ENCODE measurements around the gene ADAM10. TPM values are rescaled to one million over a fixed set of nuclear protein-coding genes. Genes with fewer than 3 reads are reported as not detected.

ADAM10 gene
- total RNA-seq, 2 donors from 2014 or later = 191 to 211 TPM

- no peaks in the 10 kb centered on the region for H3K36me3 ChIP-seq (ENCODE audit: control insufficient read depth, insufficient read depth, low read length)
- Mint-ChIP-seq H3K36me3 (ENCODE audit: low read depth) (no peaks in the 10 kb centered on the region), H3K4me1 (peaks cover 33% of the 10 kb centered on the region), H3K27ac (peak overlapping the region; percentile 99), H3K9me3 (no peaks in the 10 kb centered on the region), H3K4me3 (peak overlapping the region; percentile 99), H3K27me3 (ENCODE audit: insufficient read depth) (no peaks in the 10 kb centered on the region)
- peak overlapping the region; percentile 68 for H3K9ac ChIP-seq (ENCODE audit: extremely low read depth, low read length, poor library complexity, severe bottlenecking)
- peaks cover 4% of the 10 kb centered on the region for H3K4me1 ChIP-seq (ENCODE audit: control insufficient read depth, insufficient read depth, low read length)
- DNase-seq = no peak
- WGBS, 2 experiments (ENCODE audit: insufficient coverage in 1 of 2, insufficient read length in 1 of 2) = 11 to 12% methylated on average over 7 to 13 of the region's 14 CpGs
- no peak for TF ChIP-seq CTCF (conservative IDR thresholded peaks at IDR 0.05)
- H3K27ac ChIP-seq (ENCODE audit: low read depth, low read length) = peak overlapping the region; percentile 97
- H3K27me3 ChIP-seq (ENCODE audit: control insufficient read depth, insufficient read depth, low read length, poor library complexity, severe bottlenecking) = no peaks in the 10 kb centered on the region
- no peaks in the 10 kb centered on the region for H3K9me3 ChIP-seq (ENCODE audit: control insufficient read depth, low read length)
- H3K4me3 ChIP-seq (ENCODE audit: low read length) = peak overlapping the region; percentile 96
These were observed 1.3 kb downstream of the ADAM10 start for GRCh38 chr15:58748040-58748851.

- H3K9me3 Mint-ChIP-seq = no peaks in the 10 kb centered on the region
- no peaks in the 10 kb centered on the region for H3K27me3 Mint-ChIP-seq (ENCODE audit: insufficient read depth)
- Histone ChIP-seq H3K9ac (ENCODE audit: extremely low read depth, low read length, poor library complexity, severe bottlenecking) (no peak overlapping the region), H3K36me3 (ENCODE audit: control insufficient read depth, insufficient read depth, low read length) (no peaks in the 10 kb centered on the region), H3K9me3 (ENCODE audit: control insufficient read depth, low read length) (no peaks in the 10 kb centered on the region), H3K4me3 (ENCODE audit: low read length) (peak overlapping the region; percentile 96), H3K27me3 (ENCODE audit: control insufficient read depth, insufficient read depth, low read length, poor library complexity, severe bottlenecking) (no peaks in the 10 kb centered on the region), H3K4me1 (ENCODE audit: control insufficient read depth, insufficient read depth, low read length) (peaks cover 4% of the 10 kb centered on the region), H3K27ac (ENCODE audit: low read depth, low read length) (no peak overlapping the region)
- TF ChIP-seq CTCF (conservative IDR thresholded peaks at IDR 0.05) = no peak
- no peak overlapping the region for H3K4me3 Mint-ChIP-seq
- H3K4me1 Mint-ChIP-seq = peaks cover 50% of the 10 kb centered on the region
- no peak for DNase-seq
- no peaks in the 10 kb centered on the region for H3K36me3 Mint-ChIP-seq (ENCODE audit: low read depth)
- no peak overlapping the region for H3K27ac Mint-ChIP-seq
- WGBS, 2 experiments (ENCODE audit: insufficient coverage in 1 of 2, insufficient read length in 1 of 2) = 89% methylated on average over 1 of the region's 1 CpG; no CpG with 5 or more reads in 1 of the 2 experiments
These were observed 3.3 kb downstream of the ADAM10 start for GRCh38 chr15:58746174-58746573.

- H3K9me3 ChIP-seq (ENCODE audit: control insufficient read depth, low read length) = no peaks in the 10 kb centered on the region
- TF ChIP-seq CTCF (conservative IDR thresholded peaks at IDR 0.05) = no peak
- no peak overlapping the region for H3K27ac ChIP-seq (ENCODE audit: low read depth, low read length)
- H3K27me3 ChIP-seq (ENCODE audit: control insufficient read depth, insufficient read depth, low read length, poor library complexity, severe bottlenecking) = no peaks in the 10 kb centered on the region
- H3K4me3 Mint-ChIP-seq = no peak overlapping the region
- peak overlapping the region; percentile 35 for H3K27ac Mint-ChIP-seq
- no peaks in the 10 kb centered on the region for H3K36me3 Mint-ChIP-seq (ENCODE audit: low read depth)
- H3K4me1 ChIP-seq (ENCODE audit: control insufficient read depth, insufficient read depth, low read length) = peaks cover 6% of the 10 kb centered on the region
- H3K9me3 Mint-ChIP-seq = no peaks in the 10 kb centered on the region
- WGBS, 2 experiments (ENCODE audit: insufficient coverage in 1 of 2, insufficient read length in 1 of 2) = 84 to 100% methylated on average over 3 to 5 of the region's 5 CpGs
- no peak for DNase-seq
- H3K27me3 Mint-ChIP-seq (ENCODE audit: insufficient read depth) = no peaks in the 10 kb centered on the region
- H3K36me3 ChIP-seq (ENCODE audit: control insufficient read depth, insufficient read depth, low read length) = no peaks in the 10 kb centered on the region
- H3K4me3 ChIP-seq (ENCODE audit: low read length) = no peak overlapping the region
- peaks cover 50% of the 10 kb centered on the region for H3K4me1 Mint-ChIP-seq
- no peak overlapping the region for H3K9ac ChIP-seq (ENCODE audit: extremely low read depth, low read length, poor library complexity, severe bottlenecking)
These were observed 6.5 kb downstream of the ADAM10 start for GRCh38 chr15:58742819-58743502.
